Subcutaneous abdominal adipose tissue (tissue), 5 donors: Measurements from ENCODE around the gene ZSCAN12.
A peak's percentile ranks its signal among the peaks of the same experiment; 100 is the strongest.

Experiments
- H3K27ac ChIP-seq: one replicate; pipeline ENCODE4 v1.7.0; 2013; ENCODE audit warnings: low read depth, mild to moderate bottlenecking, inconsistent platforms, low read length, moderate library complexity
- H3K27me3 ChIP-seq, 5 donors: one replicate each; pipeline ENCODE4 v1.7.0; 2013; ENCODE audit warnings: low read length in 5 of 5, inconsistent platforms in 1 of 5; ENCODE audit not compliant: control insufficient read depth in 5 of 5, insufficient read depth in 4 of 5
- H3K36me3 ChIP-seq, 5 donors: one replicate each; pipeline ENCODE4 v1.7.0; 2013; ENCODE audit warnings: low read length in 5 of 5; ENCODE audit not compliant: control insufficient read depth in 5 of 5, insufficient read depth in 5 of 5
- H3K4me1 ChIP-seq, 5 donors: one replicate each; pipeline ENCODE4 v1.7.0; 2013; ENCODE audit warnings: low read length in 5 of 5, mild to moderate bottlenecking in 3 of 5, moderate library complexity in 1 of 5; ENCODE audit not compliant: control insufficient read depth in 5 of 5, insufficient read depth in 5 of 5
- H3K4me3 ChIP-seq, 5 donors: one replicate each; pipeline ENCODE4 v1.7.0; 2013; ENCODE audit warnings: low read length in 5 of 5, low read depth in 1 of 5
- H3K9ac ChIP-seq, 5 donors: one replicate each; pipeline ENCODE4 v1.7.0; 2013; ENCODE audit warnings: low read length in 5 of 5, mild to moderate bottlenecking in 4 of 5, moderate library complexity in 3 of 5
- H3K9me3 ChIP-seq, 5 donors: one replicate each; pipeline ENCODE4 v1.7.0; 2013; ENCODE audit warnings: low read length in 5 of 5; ENCODE audit not compliant: control insufficient read depth in 5 of 5
- donor health status: healthy.
- donor health status: healthy.
- donor health status: healthy.
- donor health status: healthy.
- donor health status: healthy.

ZSCAN12 gene

GRCh38 chr6:28356666-28357020 lies 42.9 kb downstream of the ZSCAN12 start:
- Histone ChIP-seq H3K4me1 (peaks cover 2 to 19% (median 16%) of the 10 kb centered on the region in 5 donors), H3K27me3 (no peaks in the 10 kb centered on the region), H3K36me3 (peaks cover 0 to 17% (median 7%) of the 10 kb centered on the region in 5 donors), H3K4me3 (peak overlapping the region in 2 of 5 donors; percentile 81 to 91), H3K9me3 (no peaks in the 10 kb centered on the region), H3K27ac (peak overlapping the region; percentile 87), H3K9ac (peak overlapping the region in 2 of 5 donors; percentile 83 to 90)

- Histone ChIP-seq H3K9me3 (no peaks in the 10 kb centered on the region), H3K9ac (peak overlapping the region; percentile 50 to 90 (median 73)), H3K36me3 (peaks cover 0 to 11% (median 7%) of the 10 kb centered on the region in 5 donors), H3K4me1 (peaks cover 2 to 25% (median 22%) of the 10 kb centered on the region in 5 donors), H3K27ac (peak overlapping the region; percentile 87), H3K4me3 (peak overlapping the region; percentile 79 to 95 (median 89)), H3K27me3 (no peaks in the 10 kb centered on the region)
Measured at GRCh38 chr6:28355743-28356665, 43.5 kb downstream of the ZSCAN12 start.

DNA sequence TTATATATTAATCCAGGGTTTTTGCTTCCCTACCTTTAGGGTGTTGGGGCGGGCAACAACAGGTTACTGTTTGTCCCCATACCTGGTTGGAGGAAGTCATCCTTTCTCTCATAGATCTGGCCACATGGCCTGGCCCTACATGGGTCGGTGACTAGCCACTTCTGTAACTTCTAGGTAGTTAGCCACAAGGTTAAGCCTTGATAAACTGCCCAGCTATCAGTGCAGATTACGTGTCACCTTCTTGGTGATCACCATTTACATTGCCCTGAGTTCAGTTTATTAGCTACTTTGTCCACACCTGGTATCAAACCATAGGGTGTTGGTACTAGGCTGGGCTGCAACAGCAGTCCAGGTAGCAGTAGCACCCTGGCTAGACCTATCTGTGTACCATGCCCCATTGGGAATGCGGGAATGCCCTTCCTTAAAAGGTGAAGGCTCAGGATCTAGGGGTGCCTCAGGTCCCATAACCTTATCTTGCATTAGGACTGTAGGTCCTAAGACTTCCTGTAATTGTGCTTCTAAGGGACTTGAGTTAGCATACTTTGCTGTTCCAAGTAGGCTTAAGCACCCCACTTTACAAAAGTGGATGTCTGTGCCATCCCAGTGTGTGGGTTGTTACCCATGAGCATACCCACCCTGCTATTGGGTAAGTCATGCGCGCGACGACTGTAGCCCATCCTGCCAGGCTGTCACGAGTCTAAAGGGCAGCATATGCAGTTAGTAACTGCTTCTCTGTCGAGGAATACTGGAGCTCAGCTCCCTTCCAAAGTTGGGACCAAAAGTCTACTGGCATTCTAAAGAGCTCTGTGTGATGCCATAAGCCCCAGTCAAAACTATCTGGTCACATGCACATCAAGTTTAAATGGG lies 44.6 kb downstream of the ZSCAN12 start:
- Histone ChIP-seq H3K36me3 (peaks cover 0 to 3% (median under 1%) of the 10 kb centered on the region in 5 donors), H3K9ac (peak overlapping the region in 3 of 5 donors; percentile 6 to 90 (median 83)), H3K27ac (peak overlapping the region; percentile 19), H3K9me3 (no peaks in the 10 kb centered on the region), H3K4me3 (peak overlapping the region in 3 of 5 donors; percentile 81 to 91 (median 89)), H3K27me3 (no peaks in the 10 kb centered on the region), H3K4me1 (peaks cover 2 to 35% (median 33%) of the 10 kb centered on the region in 5 donors)

GRCh38 chr6:28353981-28354676 lies 45.4 kb downstream of the ZSCAN12 start:
- Histone ChIP-seq H3K9ac (peak overlapping the region in 2 of 5 donors; percentile 22 to 58), H3K36me3 (no peaks in the 10 kb centered on the region), H3K9me3 (no peaks in the 10 kb centered on the region), H3K4me3 (peak overlapping the region in 2 of 5 donors; percentile 22 to 34), H3K27me3 (no peaks in the 10 kb centered on the region), H3K27ac (peak overlapping the region; percentile 47), H3K4me1 (peaks cover 2 to 38% (median 34%) of the 10 kb centered on the region in 5 donors)

- Histone ChIP-seq H3K36me3 (no peaks in the 10 kb centered on the region), H3K4me1 (peaks cover 2 to 38% (median 34%) of the 10 kb centered on the region in 5 donors), H3K27ac (peak overlapping the region; percentile 47), H3K27me3 (no peaks in the 10 kb centered on the region), H3K9me3 (no peaks in the 10 kb centered on the region), H3K4me3 (peak overlapping the region in 4 of 5 donors; percentile 12 to 34 (median 24)), H3K9ac (peak overlapping the region in 3 of 5 donors; percentile 5 to 58 (median 22))
Measured at GRCh38 chr6:28353356-28353755, 46.2 kb downstream of the ZSCAN12 start.

DNA sequence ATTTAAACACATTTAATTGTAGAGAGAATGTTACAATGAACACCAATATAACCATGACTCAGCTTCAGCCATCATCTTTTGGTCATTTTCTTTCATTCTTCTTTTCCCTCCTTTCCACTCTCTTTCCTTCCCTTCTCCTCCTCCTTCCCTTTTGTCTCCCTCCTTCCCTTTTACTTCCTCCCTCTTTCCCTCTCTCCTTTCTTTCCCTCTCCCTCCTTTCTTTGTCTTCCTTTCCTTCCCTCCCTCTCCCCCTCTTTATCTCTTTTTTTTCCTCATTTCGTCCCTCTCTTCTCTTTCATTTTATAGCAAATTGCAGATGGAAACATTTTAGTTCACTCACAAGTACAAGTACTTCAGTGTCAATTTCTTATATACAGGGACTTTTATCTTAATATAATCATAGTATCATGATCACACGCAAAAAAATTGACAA lies 48.0 kb downstream of the ZSCAN12 start:
- Histone ChIP-seq H3K27me3 (peaks cover 0 to under 1% (median 0%) of the 10 kb centered on the region in 5 donors), H3K36me3 (no peaks in the 10 kb centered on the region), H3K9me3 (no peaks in the 10 kb centered on the region), H3K9ac (peak overlapping the region in 1 of 5 donors; percentile 28), H3K4me3 (no peak overlapping the region), H3K27ac (peak overlapping the region; percentile 0), H3K4me1 (peaks cover 2 to 38% (median 34%) of the 10 kb centered on the region in 5 donors)

DNA sequence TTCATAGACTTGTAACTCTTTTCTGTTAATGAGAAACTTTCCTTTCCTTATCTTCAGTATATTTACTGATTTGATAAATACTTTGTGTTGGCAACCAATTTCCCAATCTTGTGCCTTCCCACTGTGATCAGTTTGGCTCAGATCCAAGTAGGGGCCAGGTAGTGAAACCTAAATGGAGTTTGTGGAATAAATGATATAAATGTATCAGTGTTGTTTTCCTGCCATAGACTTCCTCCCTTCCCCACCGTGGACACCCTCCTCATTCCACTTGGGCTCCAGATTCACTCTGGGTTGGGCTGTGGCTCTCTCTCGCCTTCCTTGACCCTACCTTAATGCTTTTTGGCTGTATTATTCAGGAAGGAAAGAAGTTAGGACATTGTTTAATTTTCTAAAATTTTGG lies 48.5 kb downstream of the ZSCAN12 start:
- peak overlapping the region in 2 of 5 donors; percentile 86 to 91 for H3K4me3 ChIP-seq
- peaks cover 0 to 34% (median 30%) of the 10 kb centered on the region in 5 donors for H3K4me1 ChIP-seq

DNA sequence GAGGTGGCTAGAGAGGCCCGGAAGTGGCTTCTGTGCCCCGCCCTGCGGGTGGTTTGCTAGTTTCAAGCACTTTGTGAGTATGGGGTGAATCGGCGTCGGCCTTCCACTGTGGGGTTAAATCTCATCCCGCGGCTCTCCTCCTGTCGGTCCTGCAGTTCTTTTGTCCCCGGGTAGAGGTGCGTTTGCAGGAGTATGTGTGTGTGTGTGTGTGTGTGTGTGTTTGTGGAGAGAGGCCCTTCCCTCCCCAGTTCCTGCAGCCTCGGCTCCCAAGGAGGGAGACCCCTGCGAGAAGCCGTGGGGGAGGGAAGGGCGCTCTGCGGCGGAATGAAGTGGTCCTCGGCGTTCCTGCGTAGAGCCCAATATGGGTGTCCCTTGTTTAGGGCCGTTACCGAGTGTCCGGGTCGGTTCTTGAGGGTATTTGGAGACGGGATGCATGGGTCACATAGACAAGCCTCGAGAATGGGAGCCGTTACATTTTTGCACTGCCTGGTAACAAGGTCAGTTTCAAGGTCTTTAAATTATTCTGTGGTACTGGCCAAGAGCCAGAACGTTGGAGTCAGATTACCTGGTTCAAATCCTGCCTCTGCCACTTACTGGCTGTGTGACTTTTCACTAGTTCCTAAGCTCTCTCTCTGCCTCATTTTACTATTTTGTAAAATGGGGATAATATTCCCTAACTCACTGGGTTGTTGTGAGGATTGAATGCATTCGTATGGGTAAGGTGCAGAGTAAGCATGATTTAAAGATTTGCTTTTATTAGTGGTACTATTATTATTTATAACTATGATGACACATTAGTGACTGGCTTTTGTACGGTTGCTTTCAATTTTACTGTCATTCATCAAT lies 49.4 kb downstream of the ZSCAN12 start, which contains the start of gene ZKSCAN3:
ZKSCAN3 (plus strand) TSS at position 56 of the 846 bp plus-strand sequence. CDS start 9,640 bp downstream, outside the sequence.
- peaks cover 0 to 2% (median 0%) of the 10 kb centered on the region in 5 donors for H3K27me3 ChIP-seq
- no peaks in the 10 kb centered on the region for H3K9me3 ChIP-seq
- H3K4me3 ChIP-seq: peak within 1 kb of the TSS; percentile 78 to 95 (median 90)
- H3K27ac ChIP-seq: peak within 1 kb of the TSS; percentile 55
- no peaks in the 10 kb centered on the region for H3K36me3 ChIP-seq
- peak within 1 kb of the TSS; percentile 69 to 96 (median 85) for H3K9ac ChIP-seq
- peaks cover 0 to 24% (median 21%) of the 10 kb centered on the region in 5 donors for H3K4me1 ChIP-seq

More for the DNA sequence above, 48.5 kb downstream of the ZSCAN12 start:
- Histone ChIP-seq H3K36me3 (no peaks in the 10 kb centered on the region), H3K27ac (peak overlapping the region; percentile 0), H3K9ac (peak overlapping the region in 2 of 5 donors; percentile 83 to 96), H3K27me3 (peaks cover 0 to 2% (median 0%) of the 10 kb centered on the region in 5 donors), H3K9me3 (no peaks in the 10 kb centered on the region)
